ENCODE data around the gene CLCN7.

DNA sequence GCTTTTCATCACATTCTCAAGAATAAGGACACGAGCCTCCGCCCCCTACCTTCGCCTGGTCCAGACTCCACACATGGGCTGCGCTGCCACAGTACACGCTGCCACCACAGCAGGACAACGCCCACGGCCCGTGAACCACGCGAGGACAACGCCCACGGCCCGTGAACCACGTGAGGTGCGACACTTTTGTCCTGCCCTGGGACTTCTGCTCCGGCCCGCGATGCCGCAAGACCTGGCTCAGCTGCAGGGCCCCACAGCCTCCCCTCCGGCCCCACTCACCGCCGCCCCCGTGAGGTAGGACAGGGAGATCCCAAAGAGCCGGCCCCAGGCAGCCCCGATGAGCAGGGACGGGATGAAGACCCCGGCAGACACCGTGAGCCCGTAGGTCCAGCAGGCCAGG, 24.6 kb downstream of the CLCN7 start:
- no peak for TF ChIP-seq POLR2AphosphoS5 (IDR thresholded peaks at IDR 0.05; ENCODE audit: low read depth, low read length)
- TF ChIP-seq TAF1 (IDR thresholded peaks at IDR 0.05; ENCODE audit: borderline replicate concordance, low read depth, low read length): no peak
